Measurements from ENCODE around the gene CDC42BPB.

DNA sequence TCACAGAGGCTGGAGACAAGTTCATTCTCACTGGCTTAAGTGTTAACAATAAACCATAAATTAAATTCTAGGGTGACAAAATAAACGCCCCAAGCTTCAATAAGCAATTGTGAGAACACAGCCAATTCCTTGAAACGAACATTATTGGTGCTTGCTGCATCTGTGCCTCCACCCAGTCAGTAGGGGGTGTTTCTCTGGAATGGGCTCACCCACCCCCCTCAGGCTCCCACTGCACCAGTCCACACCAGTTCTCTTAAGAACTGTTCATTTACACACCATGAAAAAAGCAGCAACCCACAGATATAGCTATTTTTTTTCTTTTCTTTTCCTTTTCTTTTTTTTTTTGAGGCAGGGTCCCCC is 34.7 kb downstream of the CDC42BPB start:
- TF ChIP-seq, protein P1, sequence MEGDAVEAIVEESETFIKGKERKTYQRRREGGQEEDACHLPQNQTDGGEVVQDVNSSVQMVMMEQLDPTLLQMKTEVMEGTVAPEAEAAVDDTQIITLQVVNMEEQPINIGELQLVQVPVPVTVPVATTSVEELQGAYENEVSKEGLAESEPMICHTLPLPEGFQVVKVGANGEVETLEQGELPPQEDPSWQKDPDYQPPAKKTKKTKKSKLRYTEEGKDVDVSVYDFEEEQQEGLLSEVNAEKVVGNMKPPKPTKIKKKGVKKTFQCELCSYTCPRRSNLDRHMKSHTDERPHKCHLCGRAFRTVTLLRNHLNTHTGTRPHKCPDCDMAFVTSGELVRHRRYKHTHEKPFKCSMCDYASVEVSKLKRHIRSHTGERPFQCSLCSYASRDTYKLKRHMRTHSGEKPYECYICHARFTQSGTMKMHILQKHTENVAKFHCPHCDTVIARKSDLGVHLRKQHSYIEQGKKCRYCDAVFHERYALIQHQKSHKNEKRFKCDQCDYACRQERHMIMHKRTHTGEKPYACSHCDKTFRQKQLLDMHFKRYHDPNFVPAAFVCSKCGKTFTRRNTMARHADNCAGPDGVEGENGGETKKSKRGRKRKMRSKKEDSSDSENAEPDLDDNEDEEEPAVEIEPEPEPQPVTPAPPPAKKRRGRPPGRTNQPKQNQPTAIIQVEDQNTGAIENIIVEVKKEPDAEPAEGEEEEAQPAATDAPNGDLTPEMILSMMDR (IDR thresholded peaks at IDR 0.05; ENCODE audit: low read depth, low read length): no peak
- no peak for TF ChIP-seq EZH2phosphoT487 (IDR thresholded peaks at IDR 0.05; ENCODE audit: low read depth)

Measured in OCI-LY3 (cell line).